Activated T-helper 1 cell treated with anti-CD3 and anti-CD28 coated beads, Interleukin-2, amount 50 U/mL, for 16 hours (primary cell): Measurements from ENCODE around the gene NENF.
"Not testable (repeated sequence)": the region's sequence is repeated elsewhere in the genome, so short reads cannot be mapped to it uniquely, and the experiment has no call there.

Experiments
- DNase-seq, 2 donors: peaks; one replicate each; pipeline ENCODE4 v3.0.0-alpha.2; 2020; ENCODE audit warnings: low read depth in 1 of 2, low spot score in 1 of 2

The NENF gene

GRCh38 chr1:212432661-212433576 is at the start of gene NENF:
Gene NENF (plus strand): TSS chr1:212432920. CDS start chr1:212432944, 24 bp downstream.
- peak; percentile 52 to 58 for DNase-seq

GRCh38 chr1:212386029-212386428 is 46.7 kb upstream of the NENF start:
- no peak for DNase-seq

- DNase-seq: no peak
These were observed 43.6 kb upstream of the NENF start for GRCh38 chr1:212388985-212389716.

GRCh38 chr1:212395678-212396437 is 36.9 kb upstream of the NENF start:
- DNase-seq: not testable (repeated sequence)

- DNase-seq: no peak
These were observed 36.1 kb upstream of the NENF start for GRCh38 chr1:212396638-212397037.

- DNase-seq: no peak
These were observed 35.5 kb upstream of the NENF start for GRCh38 chr1:212397171-212397570.

- DNase-seq: no peak
These were observed 31.7 kb upstream of the NENF start for GRCh38 chr1:212401042-212401441.

GRCh38 chr1:212401838-212402582 is 30.7 kb upstream of the NENF start:
- no peak for DNase-seq

GRCh38 chr1:212402666-212403321 is 29.9 kb upstream of the NENF start:
- no peak for DNase-seq

- no peak for DNase-seq
These were observed 22.4 kb upstream of the NENF start for GRCh38 chr1:212410231-212410820.

- no peak for DNase-seq
These were observed 20.3 kb upstream of the NENF start for GRCh38 chr1:212412374-212412773.

GRCh38 chr1:212413902-212414327 is 18.8 kb upstream of the NENF start:
- no peak for DNase-seq

- DNase-seq: peak; percentile 65 to 82
These were observed 18.2 kb upstream of the NENF start, which contains the start of gene PACC1 for GRCh38 chr1:212414328-212415106. Gene PACC1 (minus strand): TSS chr1:212414886. CDS start chr1:212414757, 129 bp downstream.

GRCh38 chr1:212415107-212415841 is 17.4 kb upstream of the NENF start:
- no peak for DNase-seq

GRCh38 chr1:212421165-212421564 is 11.6 kb upstream of the NENF start:
- no peak for DNase-seq

GRCh38 chr1:212423879-212424278 is 8.8 kb upstream of the NENF start:
- no peak for DNase-seq

GRCh38 chr1:212428496-212428895 is 4.2 kb upstream of the NENF start:
- DNase-seq: no peak

- no peak for DNase-seq
These were observed 2.3 kb upstream of the NENF start for GRCh38 chr1:212430416-212430815.
